HepG2 (cell line): ENCODE results near the gene NECTIN3. TPM values are rescaled to one million over a fixed set of nuclear protein-coding genes. Genes with fewer than 3 reads are reported as not detected.

Source experiments
- ATAC-seq: fragments of 200-7000 bp; cut with Tn5 transposase; 3 replicates; pipeline ENCODE4 v1.9.1; 2020; ENCODE audit warnings: mild to moderate bottlenecking, moderate library complexity
- BruUV-seq: library from RNA; stranded (reverse); fragments of 400-500 nt; replicated peaks from 2 replicates; lab custom pipeline; 2021; lab: Mats Ljungman, UMichigan
- CTCF ChIA-PET: fragments of 300-600 bp; formaldehyde crosslinking; extraction: SDS; loops from one replicate; lab custom pipeline; 2021; ENCODE audit warnings: low total read pairs, inconsistent platforms, low intra/inter-chr PET ratio; lab: Yijun Ruan, JAX
- POLR2A ChIA-PET: fragments of 350-600 bp; sonication (Branson Sonifier 250); formaldehyde crosslinking; loops from one replicate; lab custom pipeline; 2020; ENCODE audit warnings: antibody characterized with exemption, inconsistent platforms; lab: Yijun Ruan, JAX
- DNase-seq: peaks from one replicate; pipeline ENCODE4 v3.0.0-alpha.2; 2015; ENCODE audit warnings: low spot score
- FAIRE-seq: peaks from 3 replicates; lab custom pipeline; 2011; peaks lifted over from hg19 to GRCh38; lab: Jason Lieb, UNC
- H2AFZ ChIP-seq: one replicate; pipeline ENCODE4 v1.6.1; 2011; ENCODE audit warnings: low read length, inconsistent platforms
- H3K27ac ChIP-seq: fragments of 300-600 bp; 3 replicates; pipeline ENCODE4 v1.8.0; 2011; ENCODE audit warnings: mixed run types, mild to moderate bottlenecking, mixed read lengths, low read length, inconsistent platforms; ENCODE audit not compliant: insufficient read depth; ENCODE audit errors: extremely low read length
- H3K27me3 ChIP-seq, 2 experiments: fragments of 200-600 bp in 1 of 2; 2 replicates in 1 of 2; 3 replicates in 1 of 2; pipeline versions ENCODE4 v1.6.0 to v1.8.0; 2011; ENCODE audit warnings: low read length in 2 of 2, mild to moderate bottlenecking in 2 of 2, moderate library complexity in 2 of 2, inconsistent platforms in 1 of 2; ENCODE audit not compliant: insufficient read depth in 2 of 2, control insufficient read depth in 1 of 2
- H3K36me3 ChIP-seq, 2 experiments: fragments of 200-600 bp in 1 of 2; replicated peaks in 1 of 2; 2 replicates in 1 of 2; 3 replicates in 1 of 2; pipeline versions ENCODE4 v1.5.1 to v1.8.0; 2011; ENCODE audit warnings: low read length in 2 of 2, inconsistent platforms in 1 of 2; ENCODE audit not compliant: insufficient read depth in 2 of 2, control insufficient read depth in 1 of 2
- H3K4me1 ChIP-seq: 2 replicates; pipeline ENCODE4 v1.5.1; 2012; ENCODE audit warnings: low read length, inconsistent platforms; ENCODE audit not compliant: insufficient read depth
- H3K4me2 ChIP-seq: 2 replicates; pipeline ENCODE4 v1.6.0; 2011; ENCODE audit warnings: low read depth, low read length, inconsistent platforms
- H3K4me3 ChIP-seq, 3 experiments: fragments of 200-600 bp in 1 of 3; sonication (generic), shearing (Covaris generic) in 1 of 3; replicated peaks in 1 of 3; 2 replicates each; pipeline ENCODE4 v1.5.1; 2011 to 2016; ENCODE audit warnings: low read length in 3 of 3, inconsistent platforms in 2 of 3, low read depth in 2 of 3, mild to moderate bottlenecking in 2 of 3, control low read depth in 1 of 3, mixed read lengths in 1 of 3; ENCODE audit not compliant: insufficient read depth in 1 of 3
- H3K79me2 ChIP-seq: one replicate; pipeline ENCODE4 v1.6.1; 2011; ENCODE audit warnings: low read length, inconsistent platforms; ENCODE audit not compliant: insufficient read depth
- H3K9ac ChIP-seq: 2 replicates; pipeline ENCODE4 v1.6.0; 2011; ENCODE audit warnings: mild to moderate bottlenecking, low read depth, low read length, inconsistent platforms; ENCODE audit not compliant: insufficient read depth
- H3K9me3 ChIP-seq: 2 replicates; pipeline ENCODE4 v1.5.1; 2012; ENCODE audit warnings: mild to moderate bottlenecking, low read length
- H4K20me1 ChIP-seq: 2 replicates; pipeline ENCODE4 v1.6.0; 2011; ENCODE audit warnings: inconsistent platforms, mild to moderate bottlenecking, low read length, moderate library complexity; ENCODE audit not compliant: insufficient read depth
- EP300 ChIP-seq, 3 experiments: sonication (generic) in 1 of 3; formaldehyde crosslinking in 1 of 3; IDR thresholded peaks; 2 replicates each; pipeline versions ENCODE4 v1.5.1 to v1.6.1; 2011 to 2020; ENCODE audit warnings: low read depth in 2 of 3, low read length in 2 of 3, borderline replicate concordance in 1 of 3, improper control_type of control experiment in 1 of 3, mild to moderate bottlenecking in 1 of 3, missing genetic modification reagents in 1 of 3, moderate library complexity in 1 of 3
- GLMP ChIP-seq: sonication (generic); formaldehyde crosslinking; IDR thresholded peaks from 2 replicates; pipeline ENCODE4 v1.9.0; 2021; ENCODE audit warnings: missing genetic modification reagents, mild to moderate bottlenecking, borderline replicate concordance
- KLF12 ChIP-seq: sonication (generic); formaldehyde crosslinking; IDR thresholded peaks from 2 replicates; pipeline ENCODE4 v1.4.0; 2020; ENCODE audit warnings: missing genetic modification reagents, borderline replicate concordance
- MXD4 ChIP-seq: IDR thresholded peaks from 2 replicates; pipeline ENCODE4 v1.6.1; 2016; ENCODE audit warnings: mild to moderate bottlenecking, missing biosample characterization, missing genetic modification reagents
- NBN ChIP-seq: fragments of 450-650 bp; conservative IDR thresholded peaks from 2 replicates; pipeline ENCODE4 v1.6.1; 2017
- RFX3 ChIP-seq: IDR thresholded peaks from 2 replicates; pipeline ENCODE4 v1.6.1; 2016; ENCODE audit warnings: missing biosample characterization, missing genetic modification reagents
- SOX6 ChIP-seq, 2 experiments: fragments of 450-650 bp in 1 of 2; sonication (generic) in 1 of 2; formaldehyde crosslinking in 1 of 2; IDR thresholded peaks; 2 replicates each; pipeline versions ENCODE4 v1.4.0 to v1.6.1; 2017 to 2020; ENCODE audit warnings: antibody characterized with exemption in 1 of 2, mild to moderate bottlenecking in 1 of 2, missing genetic modification reagents in 1 of 2
- ZNF207 ChIP-seq: fragments of 450-650 bp; IDR thresholded peaks from 2 replicates; pipeline ENCODE4 v1.6.1; 2016; ENCODE audit warnings: antibody characterized with exemption, borderline replicate concordance
- WGBS: methylation state at CpG from one replicate; pipeline ENCODE4 v1.1.6; 2017; ENCODE audit warnings: low lambda C conversion rate; 5-methylcytosine and 5-hydroxymethylcytosine counted together
- in situ Hi-C: cut with HindIII; loops from 2 replicates; pipeline ENCODE4 v1.10.0; 2017; ENCODE audit warnings: low pct_unique_long_range_greater_than_20kb; ENCODE audit not compliant: extremely low pct_ligation_motif_present
- intact Hi-C: fragments of 100-400 bp; cut with micrococcal nuclease; formaldehyde crosslinking; loops from one replicate; pipeline ENCODE4 v1.10.0; 2022; ENCODE audit not compliant: unreplicated experiment
- polyA plus RNA-seq, 8 experiments: library from polyadenylated mRNA; depleted of rRNA in 3 of 8; stranded (reverse) in 7 of 8; unstranded in 1 of 8; fragments of >200 nt; fragmentation: Illumina TruSeq in 4 of 8; extraction: Trizol in 4 of 8; gene quantifications; 2 replicates each; pipeline versions ENCODE4 v1.2.1 to v1.2.3, GENCODE V29; 2011 to 2016; ENCODE audit warnings: low read depth in 4 of 8, missing spikeins in 1 of 8, mixed read lengths in 1 of 8; ENCODE audit not compliant: insufficient read depth in 1 of 8
- total RNA-seq, 5 experiments: library from RNA; depleted of rRNA; stranded (reverse); fragments of >200 nt; fragmentation: Illumina TruSeq; extraction: Trizol; gene quantifications; 2 replicates each; pipeline ENCODE4 v1.2.3, GENCODE V29; 2016; ENCODE audit warnings: low read depth in 1 of 5

The NECTIN3 gene
- total and polyA plus RNA-seq, 2 of the 13 experiments (the other 11 are each of a cell fraction or from before 2014, with no cell fraction given) = 10.4 to 45.1 TPM

GRCh38 chr3:111164621-111165020, 93.0 kb downstream of the NECTIN3 start:
- no peaks in the 10 kb centered on the region for H4K20me1 ChIP-seq
- no peak for FAIRE-seq
- no peaks in the 10 kb centered on the region for H3K9me3 ChIP-seq
- no peaks in the 10 kb centered on the region for H3K79me2 ChIP-seq
- no peak overlapping the region for H3K4me2 ChIP-seq
- no peak overlapping the region for H3K4me3 ChIP-seq
- WGBS = 94% methylated on average over 3 of the region's 3 CpGs
- H3K9ac ChIP-seq = no peak overlapping the region
- CTCF ChIA-PET = no interaction called here
- H3K36me3 ChIP-seq = peaks cover 0 to 1% of the 10 kb centered on the region in 2 experiments; a peak in 1 of 5 replicates
- in situ Hi-C loops (no loop called here), intact Hi-C loops (no loop called here)
- POLR2A ChIA-PET = no interaction called here
- H3K27ac ChIP-seq = no peak overlapping the region
- ATAC-seq = no peak
- no TSS peak for BruUV-seq
- DNase-seq = no peak
- H3K4me1 ChIP-seq = peaks cover 8% of the 10 kb centered on the region
- no peak overlapping the region for H2AFZ ChIP-seq
- TF ChIP-seq RFX3 (CRISPR knock-in tag) = no peak
- TF ChIP-seq MXD4 (CRISPR knock-in tag) = no peak
- no peak for TF ChIP-seq EP300 (IDR thresholded peaks at IDR 0.05; ENCODE audit: low read depth in 2 of 2, low read length in 2 of 2)
- TF ChIP-seq EP300 (CRISPR knock-in tag; IDR thresholded peaks at IDR 0.05; ENCODE audit: borderline replicate concordance) = no peak
- TF ChIP-seq NBN = no peak
- TF ChIP-seq GLMP (CRISPR knock-in tag) = no peak
- H3K27me3 ChIP-seq = no peaks in the 10 kb centered on the region

GRCh38 chr3:111165411-111165810, 93.8 kb downstream of the NECTIN3 start:
- Histone ChIP-seq H3K27me3 (no peaks in the 10 kb centered on the region), H3K79me2 (no peaks in the 10 kb centered on the region), H3K27ac (no peak overlapping the region), H4K20me1 (no peaks in the 10 kb centered on the region), H3K9ac (no peak overlapping the region), H3K9me3 (no peaks in the 10 kb centered on the region), H3K4me1 (peaks cover 8% of the 10 kb centered on the region), H3K36me3 (peaks cover 0 to 1% of the 10 kb centered on the region in 2 experiments; a peak in 1 of 5 replicates), H3K4me2 (no peak overlapping the region), H3K4me3 (no peak overlapping the region), H2AFZ (no peak overlapping the region)
- FAIRE-seq (no peak), DNase-seq (no peak), ATAC-seq (no peak)
- in situ Hi-C loops (no loop called here), intact Hi-C loops (no loop called here)
- no TSS peak for BruUV-seq
- TF ChIP-seq SOX6 (IDR thresholded peaks at IDR 0.05) (no peak), SOX6 (CRISPR knock-in tag; IDR thresholded peaks at IDR 0.05) (no peak), KLF12 (CRISPR knock-in tag) (no peak), ZNF207 (no peak)
- 94% methylated on average over 3 of the region's 3 CpGs for WGBS
- POLR2A ChIA-PET = no interaction called here
- CTCF ChIA-PET = no interaction called here
